HepG2 (cell line): ENCODE results near the gene CEP97. TPM values are rescaled to one million over a fixed set of nuclear protein-coding genes. Genes with fewer than 3 reads are reported as not detected.
A peak's percentile ranks its signal among the peaks of the same experiment; 100 is the strongest.

Experiments
- CEBPB ChIP-seq: IDR thresholded peaks from 2 replicates; pipeline ENCODE4 v1.6.1; 2011; ENCODE audit warnings: low read depth, low read length, improper control_type of control experiment, borderline replicate concordance
- GATA4 ChIP-seq: sonication (generic); IDR thresholded peaks from 2 replicates; pipeline ENCODE4 v1.6.1; 2016; ENCODE audit warnings: antibody characterized with exemption, low read depth, borderline replicate concordance
- GATAD1 ChIP-seq: IDR thresholded peaks from 2 replicates; pipeline ENCODE4 v1.6.1; 2016; ENCODE audit warnings: missing genetic modification reagents, missing compliant biosample characterization
- HOXA5 ChIP-seq: sonication (generic); formaldehyde crosslinking; IDR thresholded peaks from 2 replicates; pipeline ENCODE4 v1.4.0; 2020; ENCODE audit warnings: missing genetic modification reagents
- KAT7 ChIP-seq: IDR thresholded peaks from 2 replicates; pipeline ENCODE4 v1.6.1; 2018; ENCODE audit warnings: borderline replicate concordance, missing compliant biosample characterization
- RBM39 ChIP-seq: fragments of 200-400 bp; formaldehyde crosslinking; IDR thresholded peaks from one replicate; pipeline ENCODE4 v1.6.1; 2018; ENCODE audit warnings: antibody characterized with exemption, mild to moderate bottlenecking, low read depth, low read length; ENCODE audit not compliant: poor library complexity, severe bottlenecking
- SATB2 ChIP-seq: sonication (generic); formaldehyde crosslinking; IDR thresholded peaks from 2 replicates; pipeline ENCODE4 v1.5.0; 2020; ENCODE audit warnings: missing genetic modification reagents
- TAF1 ChIP-seq: sonication (generic); formaldehyde crosslinking; IDR thresholded peaks from 2 replicates; pipeline ENCODE4 v1.4.0; 2020; ENCODE audit warnings: missing genetic modification reagents
- ZSCAN25 ChIP-seq: sonication (generic); formaldehyde crosslinking; IDR thresholded peaks from 2 replicates; pipeline ENCODE4 v1.8.0; 2022; ENCODE audit warnings: mild to moderate bottlenecking, missing genetic modification reagents
- polyA plus RNA-seq, 8 experiments: library from polyadenylated mRNA; depleted of rRNA in 3 of 8; stranded (reverse) in 7 of 8; unstranded in 1 of 8; fragments of >200 nt; fragmentation: Illumina TruSeq in 4 of 8; extraction: Trizol in 4 of 8; gene quantifications; 2 replicates each; pipeline versions ENCODE4 v1.2.1 to v1.2.3, GENCODE V29; 2011 to 2016; ENCODE audit warnings: low read depth in 4 of 8, missing spikeins in 1 of 8, mixed read lengths in 1 of 8; ENCODE audit not compliant: insufficient read depth in 1 of 8
- total RNA-seq, 5 experiments: library from RNA; depleted of rRNA; stranded (reverse); fragments of >200 nt; fragmentation: Illumina TruSeq; extraction: Trizol; gene quantifications; 2 replicates each; pipeline ENCODE4 v1.2.3, GENCODE V29; 2016; ENCODE audit warnings: low read depth in 1 of 5
- TF ChIP-seq, protein P1 (sequence below): sonication (generic); formaldehyde crosslinking; IDR thresholded peaks from 2 replicates; pipeline ENCODE4 v1.4.0; 2020; ENCODE audit warnings: mild to moderate bottlenecking, missing genetic modification reagents
- TF ChIP-seq, protein P2 (sequence below): sonication (generic); formaldehyde crosslinking; IDR thresholded peaks from 2 replicates; pipeline ENCODE4 v1.5.1; 2020; ENCODE audit warnings: missing genetic modification reagents, mild to moderate bottlenecking, borderline replicate concordance
- TF ChIP-seq, protein P3 (sequence below): sonication (generic); formaldehyde crosslinking; IDR thresholded peaks from 2 replicates; pipeline ENCODE4 v1.5.0; 2020; ENCODE audit warnings: mild to moderate bottlenecking, missing genetic modification reagents, moderate library complexity
- TF ChIP-seq, protein P4 (sequence below): sonication (generic); formaldehyde crosslinking; IDR thresholded peaks from 2 replicates; pipeline ENCODE4 v1.4.0; 2020; ENCODE audit warnings: missing genetic modification reagents
- TF ChIP-seq, protein P5 (sequence below), 2 experiments: sonication (generic) in 1 of 2; formaldehyde crosslinking in 1 of 2; IDR thresholded peaks; 2 replicates each; pipeline versions ENCODE4 v1.4.0 to v1.6.1; 2018 to 2020; ENCODE audit warnings: missing genetic modification reagents in 2 of 2, borderline replicate concordance in 1 of 2, low read depth in 1 of 2, mild to moderate bottlenecking in 1 of 2, missing biosample characterization in 1 of 2
- TF ChIP-seq, protein P6 (sequence below): sonication (generic); formaldehyde crosslinking; IDR thresholded peaks from 2 replicates; pipeline ENCODE4 v1.5.0; 2020; ENCODE audit warnings: missing genetic modification reagents, mild to moderate bottlenecking, borderline replicate concordance
- TF ChIP-seq, protein P7 (sequence below): sonication (generic); formaldehyde crosslinking; IDR thresholded peaks from 2 replicates; pipeline ENCODE4 v1.8.0; 2022; ENCODE audit warnings: mild to moderate bottlenecking, missing genetic modification reagents, moderate library complexity

Gene CEP97
- total and polyA plus RNA-seq, 2 of the 13 experiments (the other 11 are each of a cell fraction or from before 2014, with no cell fraction given), result 0.99 to 6.5 TPM

DNA sequence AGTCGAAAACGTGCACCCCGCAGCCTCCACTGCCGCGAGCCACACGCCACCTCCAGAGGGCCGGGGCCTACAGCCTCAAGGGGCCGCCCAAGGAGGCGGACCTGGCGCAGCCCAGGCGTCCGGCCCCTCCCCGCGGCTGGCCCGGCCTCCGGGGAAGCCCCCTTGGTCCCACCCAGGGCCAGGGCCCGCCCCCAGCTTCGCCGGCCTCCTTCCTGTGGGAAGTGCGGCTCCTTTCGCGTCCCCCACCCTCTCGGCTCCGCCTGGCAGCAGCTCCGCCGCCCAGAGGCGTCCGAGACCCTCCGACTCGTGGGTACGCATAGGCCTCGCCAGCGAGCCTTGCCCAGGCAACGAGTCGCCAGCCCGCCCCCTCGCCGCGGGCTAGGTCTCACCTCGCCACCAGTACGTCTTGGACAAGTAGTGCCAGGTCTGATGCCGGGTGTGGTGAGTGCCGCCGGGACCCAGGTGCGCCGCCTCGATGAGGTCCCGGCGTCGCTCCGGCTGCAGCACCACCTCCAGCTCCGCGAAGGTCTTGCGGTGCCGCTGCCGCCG is 48.1 kb upstream of the CEP97 start (continued):
- TF ChIP-seq, protein P1, sequence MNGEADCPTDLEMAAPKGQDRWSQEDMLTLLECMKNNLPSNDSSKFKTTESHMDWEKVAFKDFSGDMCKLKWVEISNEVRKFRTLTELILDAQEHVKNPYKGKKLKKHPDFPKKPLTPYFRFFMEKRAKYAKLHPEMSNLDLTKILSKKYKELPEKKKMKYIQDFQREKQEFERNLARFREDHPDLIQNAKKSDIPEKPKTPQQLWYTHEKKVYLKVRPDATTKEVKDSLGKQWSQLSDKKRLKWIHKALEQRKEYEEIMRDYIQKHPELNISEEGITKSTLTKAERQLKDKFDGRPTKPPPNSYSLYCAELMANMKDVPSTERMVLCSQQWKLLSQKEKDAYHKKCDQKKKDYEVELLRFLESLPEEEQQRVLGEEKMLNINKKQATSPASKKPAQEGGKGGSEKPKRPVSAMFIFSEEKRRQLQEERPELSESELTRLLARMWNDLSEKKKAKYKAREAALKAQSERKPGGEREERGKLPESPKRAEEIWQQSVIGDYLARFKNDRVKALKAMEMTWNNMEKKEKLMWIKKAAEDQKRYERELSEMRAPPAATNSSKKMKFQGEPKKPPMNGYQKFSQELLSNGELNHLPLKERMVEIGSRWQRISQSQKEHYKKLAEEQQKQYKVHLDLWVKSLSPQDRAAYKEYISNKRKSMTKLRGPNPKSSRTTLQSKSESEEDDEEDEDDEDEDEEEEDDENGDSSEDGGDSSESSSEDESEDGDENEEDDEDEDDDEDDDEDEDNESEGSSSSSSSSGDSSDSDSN (CRISPR knock-in tag), result peak; percentile 92
- TF ChIP-seq GATA4 (no peak), RBM39 (no peak), CEBPB (no peak), SATB2 (CRISPR knock-in tag) (no peak), HOXA5 (CRISPR knock-in tag) (no peak), GATAD1 (CRISPR knock-in tag) (peak; percentile 89), TAF1 (CRISPR knock-in tag) (peak; percentile 75), KAT7 (CRISPR knock-in tag) (no peak), ZSCAN25 (CRISPR knock-in tag) (no peak)
- TF ChIP-seq, protein P2, sequence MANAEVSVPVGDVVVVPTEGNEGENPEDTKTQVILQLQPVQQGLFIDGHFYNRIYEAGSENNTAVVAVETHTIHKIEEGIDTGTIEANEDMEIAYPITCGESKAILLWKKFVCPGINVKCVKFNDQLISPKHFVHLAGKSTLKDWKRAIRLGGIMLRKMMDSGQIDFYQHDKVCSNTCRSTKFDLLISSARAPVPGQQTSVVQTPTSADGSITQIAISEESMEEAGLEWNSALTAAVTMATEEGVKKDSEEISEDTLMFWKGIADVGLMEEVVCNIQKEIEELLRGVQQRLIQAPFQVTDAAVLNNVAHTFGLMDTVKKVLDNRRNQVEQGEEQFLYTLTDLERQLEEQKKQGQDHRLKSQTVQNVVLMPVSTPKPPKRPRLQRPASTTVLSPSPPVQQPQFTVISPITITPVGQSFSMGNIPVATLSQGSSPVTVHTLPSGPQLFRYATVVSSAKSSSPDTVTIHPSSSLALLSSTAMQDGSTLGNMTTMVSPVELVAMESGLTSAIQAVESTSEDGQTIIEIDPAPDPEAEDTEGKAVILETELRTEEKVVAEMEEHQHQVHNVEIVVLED (CRISPR knock-in tag), result no peak
- TF ChIP-seq, protein P3, sequence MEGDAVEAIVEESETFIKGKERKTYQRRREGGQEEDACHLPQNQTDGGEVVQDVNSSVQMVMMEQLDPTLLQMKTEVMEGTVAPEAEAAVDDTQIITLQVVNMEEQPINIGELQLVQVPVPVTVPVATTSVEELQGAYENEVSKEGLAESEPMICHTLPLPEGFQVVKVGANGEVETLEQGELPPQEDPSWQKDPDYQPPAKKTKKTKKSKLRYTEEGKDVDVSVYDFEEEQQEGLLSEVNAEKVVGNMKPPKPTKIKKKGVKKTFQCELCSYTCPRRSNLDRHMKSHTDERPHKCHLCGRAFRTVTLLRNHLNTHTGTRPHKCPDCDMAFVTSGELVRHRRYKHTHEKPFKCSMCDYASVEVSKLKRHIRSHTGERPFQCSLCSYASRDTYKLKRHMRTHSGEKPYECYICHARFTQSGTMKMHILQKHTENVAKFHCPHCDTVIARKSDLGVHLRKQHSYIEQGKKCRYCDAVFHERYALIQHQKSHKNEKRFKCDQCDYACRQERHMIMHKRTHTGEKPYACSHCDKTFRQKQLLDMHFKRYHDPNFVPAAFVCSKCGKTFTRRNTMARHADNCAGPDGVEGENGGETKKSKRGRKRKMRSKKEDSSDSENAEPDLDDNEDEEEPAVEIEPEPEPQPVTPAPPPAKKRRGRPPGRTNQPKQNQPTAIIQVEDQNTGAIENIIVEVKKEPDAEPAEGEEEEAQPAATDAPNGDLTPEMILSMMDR (CRISPR knock-in tag), result no peak
- TF ChIP-seq, protein P4, sequence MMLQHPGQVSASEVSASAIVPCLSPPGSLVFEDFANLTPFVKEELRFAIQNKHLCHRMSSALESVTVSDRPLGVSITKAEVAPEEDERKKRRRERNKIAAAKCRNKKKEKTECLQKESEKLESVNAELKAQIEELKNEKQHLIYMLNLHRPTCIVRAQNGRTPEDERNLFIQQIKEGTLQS (CRISPR knock-in tag), result peak; percentile 3; the same call in 1 of the 2 replicates
- TF ChIP-seq, protein P5, sequence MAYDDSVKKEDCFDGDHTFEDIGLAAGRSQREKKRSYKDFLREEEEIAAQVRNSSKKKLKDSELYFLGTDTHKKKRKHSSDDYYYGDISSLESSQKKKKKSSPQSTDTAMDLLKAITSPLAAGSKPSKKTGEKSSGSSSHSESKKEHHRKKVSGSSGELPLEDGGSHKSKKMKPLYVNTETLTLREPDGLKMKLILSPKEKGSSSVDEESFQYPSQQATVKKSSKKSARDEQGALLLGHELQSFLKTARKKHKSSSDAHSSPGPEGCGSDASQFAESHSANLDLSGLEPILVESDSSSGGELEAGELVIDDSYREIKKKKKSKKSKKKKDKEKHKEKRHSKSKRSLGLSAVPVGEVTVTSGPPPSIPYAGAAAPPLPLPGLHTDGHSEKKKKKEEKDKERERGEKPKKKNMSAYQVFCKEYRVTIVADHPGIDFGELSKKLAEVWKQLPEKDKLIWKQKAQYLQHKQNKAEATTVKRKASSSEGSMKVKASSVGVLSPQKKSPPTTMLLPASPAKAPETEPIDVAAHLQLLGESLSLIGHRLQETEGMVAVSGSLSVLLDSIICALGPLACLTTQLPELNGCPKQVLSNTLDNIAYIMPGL (CRISPR knock-in tag; IDR thresholded peaks at IDR 0.05; ENCODE audit: borderline replicate concordance in 1 of 2, low read depth in 1 of 2), result no peak; a peak in 1 of 4 replicates
- TF ChIP-seq, protein P6, sequence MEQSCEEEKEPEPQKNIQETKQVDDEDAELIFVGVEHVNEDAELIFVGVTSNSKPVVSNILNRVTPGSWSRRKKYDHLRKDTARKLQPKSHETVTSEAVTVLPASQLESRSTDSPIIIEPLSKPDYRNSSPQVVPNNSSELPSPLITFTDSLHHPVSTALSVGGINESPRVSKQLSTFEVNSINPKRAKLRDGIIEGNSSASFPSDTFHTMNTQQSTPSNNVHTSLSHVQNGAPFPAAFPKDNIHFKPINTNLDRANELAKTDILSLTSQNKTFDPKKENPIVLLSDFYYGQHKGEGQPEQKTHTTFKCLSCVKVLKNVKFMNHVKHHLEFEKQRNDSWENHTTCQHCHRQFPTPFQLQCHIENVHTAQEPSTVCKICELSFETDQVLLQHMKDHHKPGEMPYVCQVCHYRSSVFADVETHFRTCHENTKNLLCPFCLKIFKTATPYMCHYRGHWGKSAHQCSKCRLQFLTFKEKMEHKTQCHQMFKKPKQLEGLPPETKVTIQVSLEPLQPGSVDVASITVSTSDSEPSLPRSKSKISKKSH, result peak; percentile 15; the same call in 1 of the 2 replicates
- TF ChIP-seq, protein P7, sequence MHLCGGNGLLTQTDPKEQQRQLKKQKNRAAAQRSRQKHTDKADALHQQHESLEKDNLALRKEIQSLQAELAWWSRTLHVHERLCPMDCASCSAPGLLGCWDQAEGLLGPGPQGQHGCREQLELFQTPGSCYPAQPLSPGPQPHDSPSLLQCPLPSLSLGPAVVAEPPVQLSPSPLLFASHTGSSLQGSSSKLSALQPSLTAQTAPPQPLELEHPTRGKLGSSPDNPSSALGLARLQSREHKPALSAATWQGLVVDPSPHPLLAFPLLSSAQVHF (CRISPR knock-in tag), result peak; percentile 39; the same call in 1 of the 2 replicates
